H1 (cell line): ENCODE results near the gene RABGAP1. TPM values are rescaled to one million over a fixed set of nuclear protein-coding genes. Genes with fewer than 3 reads are reported as not detected.

Experiments used
- CTCF ChIA-PET: fragments of 300-600 bp; sonication (Branson Sonifier 250); formaldehyde crosslinking; loops from one replicate; lab custom pipeline; 2021; ENCODE audit not compliant: partially characterized antibody; lab: Charles Lee
- POLR2A ChIA-PET: fragments of 300-600 bp; sonication (Branson Sonifier 250); formaldehyde crosslinking; loops from one replicate; lab custom pipeline; 2021; ENCODE audit warnings: inconsistent platforms; ENCODE audit not compliant: partially characterized antibody; lab: Charles Lee
- DNase-seq, 2 experiments: peaks; one replicate each; pipeline versions ENCODE4 v3.0.0 to v3.0.0-alpha.2; 2010 to 2022; ENCODE audit warnings: low spot score in 2 of 2, low read depth in 1 of 2, mixed read lengths in 1 of 2
- FAIRE-seq: peaks from 2 replicates; lab custom pipeline; 2011; peaks lifted over from hg19 to GRCh38; lab: Jason Lieb, UNC
- H2AFZ ChIP-seq: 2 replicates; pipeline ENCODE4 v1.8.1; 2012; ENCODE audit warnings: low read length, inconsistent platforms
- H2AK5ac ChIP-seq: 2 replicates; pipeline ENCODE4 v1.6.1; 2013; ENCODE audit warnings: low read depth, low read length
- H2BK120ac ChIP-seq: replicated peaks from 2 replicates; pipeline ENCODE3; 2013; ENCODE audit warnings: low read depth, low read length, inconsistent platforms
- H2BK12ac ChIP-seq: 2 replicates; pipeline ENCODE4 v1.6.1; 2013; ENCODE audit warnings: low read depth, low read length
- H2BK15ac ChIP-seq: 2 replicates; pipeline ENCODE4 v1.6.1; 2013; ENCODE audit warnings: low read length
- H2BK20ac ChIP-seq: 2 replicates; pipeline ENCODE4 v1.6.1; 2013; ENCODE audit warnings: low read length
- H2BK5ac ChIP-seq: 2 replicates; pipeline ENCODE4 v1.6.1; 2013; ENCODE audit warnings: low read depth, low read length
- H3K14ac ChIP-seq: 2 replicates; pipeline ENCODE4 v1.6.1; 2013; ENCODE audit warnings: inconsistent platforms; ENCODE audit not compliant: insufficient read length
- H3K18ac ChIP-seq: 2 replicates; pipeline ENCODE4 v1.6.1; 2013; ENCODE audit warnings: low read length; ENCODE audit errors: extremely low read depth
- H3K23ac ChIP-seq: 2 replicates; pipeline ENCODE4 v1.6.1; 2013; ENCODE audit warnings: inconsistent platforms; ENCODE audit not compliant: insufficient read length
- H3K23me2 ChIP-seq: 2 replicates; pipeline ENCODE4 v1.6.1; 2013; ENCODE audit warnings: low read depth, low read length
- H3K27ac ChIP-seq: 2 replicates; pipeline ENCODE4 v1.6.1; 2011; ENCODE audit warnings: low read depth, low read length, inconsistent platforms
- H3K27me3 ChIP-seq, 4 experiments: replicated peaks in 1 of 4; 1 replicate in 1 of 4; 2 replicates in 3 of 4; pipeline versions ENCODE4 v1.6.1 to v1.8.1; 2011 to 2013; ENCODE audit warnings: low read length in 3 of 4, mild to moderate bottlenecking in 3 of 4, inconsistent platforms in 2 of 4, mixed read lengths in 2 of 4, moderate library complexity in 1 of 4; ENCODE audit not compliant: control insufficient read depth in 3 of 4, insufficient read depth in 3 of 4; ENCODE audit errors: extremely low read depth in 1 of 4
- H3K36me3 ChIP-seq, 4 experiments: 2 replicates each; pipeline versions ENCODE4 v1.6.1 to v1.8.1; 2011 to 2013; ENCODE audit warnings: mild to moderate bottlenecking in 4 of 4, low read length in 3 of 4, moderate library complexity in 2 of 4, control low read depth in 1 of 4, inconsistent platforms in 1 of 4; ENCODE audit not compliant: insufficient read depth in 4 of 4, control insufficient read depth in 2 of 4
- H3K4ac ChIP-seq: replicated peaks from 2 replicates; pipeline ENCODE3; 2013; ENCODE audit warnings: low read length, low read depth, mixed read lengths, inconsistent platforms; ENCODE audit not compliant: insufficient read length
- H3K4me1 ChIP-seq, 4 experiments: replicated peaks in 1 of 4; 1 replicate in 1 of 4; 2 replicates in 3 of 4; pipeline versions ENCODE4 v1.6.1 to v1.8.1; 2011 to 2013; ENCODE audit warnings: low read length in 3 of 4, inconsistent platforms in 2 of 4, mixed read lengths in 1 of 4; ENCODE audit not compliant: insufficient read depth in 4 of 4, control insufficient read depth in 3 of 4
- H3K4me2 ChIP-seq, 2 experiments: 2 replicates each; pipeline versions ENCODE4 v1.6.1 to v1.8.1; 2011 to 2013; ENCODE audit warnings: low read depth in 2 of 2, low read length in 2 of 2, control low read depth in 1 of 2, inconsistent platforms in 1 of 2, mild to moderate bottlenecking in 1 of 2; ENCODE audit not compliant: insufficient read depth in 1 of 2
- H3K4me3 ChIP-seq, 4 experiments: fragments of 200-600, 300-600 bp in 1 of 4; sonication (generic), shearing (Covaris generic), sonication (Bioruptor Twin) in 1 of 4; 2 replicates each; pipeline versions ENCODE4 v1.5.1 to v1.8.1; 2011 to 2016; ENCODE audit warnings: low read length in 4 of 4, low read depth in 3 of 4, control low read depth in 2 of 4, inconsistent platforms in 2 of 4, mild to moderate bottlenecking in 2 of 4, mixed read lengths in 1 of 4, moderate library complexity in 1 of 4; ENCODE audit not compliant: insufficient read depth in 2 of 4; ENCODE audit errors: extremely low read depth in 1 of 4
- H3K56ac ChIP-seq: replicated peaks from 2 replicates; pipeline ENCODE3; 2013; ENCODE audit warnings: low read depth, mild to moderate bottlenecking, mixed read lengths, low read length, inconsistent platforms; ENCODE audit not compliant: insufficient read length
- H3K79me1 ChIP-seq: 2 replicates; pipeline ENCODE4 v1.6.1; 2013; ENCODE audit warnings: low read depth, low read length, control low read depth
- H3K79me2 ChIP-seq, 2 experiments: 2 replicates each; pipeline versions ENCODE4 v1.6.1 to v1.8.1; 2012 to 2013; ENCODE audit warnings: low read length in 2 of 2, mild to moderate bottlenecking in 2 of 2, inconsistent platforms in 1 of 2; ENCODE audit not compliant: insufficient read depth in 2 of 2, control insufficient read depth in 1 of 2
- H3K9ac ChIP-seq, 4 experiments: replicated peaks in 1 of 4; 1 replicate in 1 of 4; 2 replicates in 3 of 4; pipeline versions ENCODE4 v1.6.1 to v1.8.1; 2011 to 2013; ENCODE audit warnings: low read depth in 3 of 4, low read length in 3 of 4, control low read depth in 2 of 4, mild to moderate bottlenecking in 2 of 4, moderate library complexity in 2 of 4, inconsistent platforms in 1 of 4; ENCODE audit errors: extremely low read depth in 1 of 4
- H3K9me3 ChIP-seq, 2 experiments: 2 replicates each; pipeline versions ENCODE4 v1.6.1 to v1.8.1; 2012 to 2013; ENCODE audit warnings: mild to moderate bottlenecking in 2 of 2, moderate library complexity in 2 of 2, control low read depth in 1 of 2, inconsistent platforms in 1 of 2, low read depth in 1 of 2, low read length in 1 of 2, mixed read lengths in 1 of 2; ENCODE audit not compliant: insufficient read depth in 2 of 2
- H4K20me1 ChIP-seq, 2 experiments: replicated peaks in 1 of 2; 2 replicates each; pipeline versions ENCODE3 to v1.8.1; 2011 to 2013; ENCODE audit warnings: inconsistent platforms in 2 of 2, low read length in 2 of 2, mild to moderate bottlenecking in 1 of 2; ENCODE audit not compliant: insufficient read depth in 2 of 2, control insufficient read depth in 1 of 2
- H4K5ac ChIP-seq: 2 replicates; pipeline ENCODE4 v1.6.1; 2013; ENCODE audit warnings: low read length, low read depth, mixed read lengths, inconsistent platforms; ENCODE audit not compliant: insufficient read length
- H4K8ac ChIP-seq: 2 replicates; pipeline ENCODE4 v1.8.0; 2013; ENCODE audit warnings: mild to moderate bottlenecking, moderate library complexity, low read length, inconsistent platforms; ENCODE audit not compliant: insufficient read depth; ENCODE audit errors: extremely low read depth
- H4K91ac ChIP-seq: replicated peaks from 2 replicates; pipeline ENCODE3; 2013; ENCODE audit warnings: low read length, mixed read lengths, inconsistent platforms; ENCODE audit not compliant: insufficient read length
- BACH1 ChIP-seq: IDR thresholded peaks from 2 replicates; pipeline ENCODE4 v1.6.1; 2012; ENCODE audit warnings: low read length, improper control_type of control experiment
- BCL11A ChIP-seq, 2 experiments: IDR thresholded peaks; one replicate each; pipeline ENCODE4 v1.6.1; 2011; ENCODE audit warnings: low read depth in 2 of 2, low read length in 2 of 2, mild to moderate bottlenecking in 2 of 2
- CREB1 ChIP-seq: IDR thresholded peaks from 2 replicates; pipeline ENCODE4 v1.6.1; 2012; ENCODE audit warnings: inconsistent platforms
- E2F6 ChIP-seq: IDR thresholded peaks from 2 replicates; pipeline ENCODE4 v1.6.1; 2012; ENCODE audit warnings: inconsistent platforms
- EGR1 ChIP-seq: IDR thresholded peaks from 2 replicates; pipeline ENCODE4 v1.6.1; 2011; ENCODE audit warnings: low read depth, low read length, borderline replicate concordance
- HDAC6 ChIP-seq: IDR thresholded peaks from one replicate; pipeline ENCODE4 v1.7.1; 2012; ENCODE audit warnings: low read depth, mild to moderate bottlenecking, inconsistent platforms, low read length, moderate library complexity
- JUN ChIP-seq: IDR thresholded peaks from 2 replicates; pipeline ENCODE4 v1.6.1; 2011; ENCODE audit warnings: low read depth, mild to moderate bottlenecking, improper control_type of control experiment, low read length
- KDM5A ChIP-seq: fragments of 200-600 bp; IDR thresholded peaks from 2 replicates; pipeline ENCODE4 v1.7.1; 2012; ENCODE audit warnings: mild to moderate bottlenecking, low read length, inconsistent platforms, mixed read lengths
- POLR2A ChIP-seq, 2 experiments: IDR thresholded peaks; 1 replicate in 1 of 2; 2 replicates in 1 of 2; pipeline ENCODE4 v1.6.1; 2011; ENCODE audit warnings: low read depth in 2 of 2, low read length in 2 of 2, mild to moderate bottlenecking in 2 of 2; ENCODE audit errors: control extremely low read depth in 1 of 2
- RBBP5 ChIP-seq: IDR thresholded peaks from 2 replicates; pipeline ENCODE4 v1.7.1; 2012; ENCODE audit warnings: low read depth, mild to moderate bottlenecking, inconsistent platforms, low read length, moderate library complexity, borderline replicate concordance
- RFX5 ChIP-seq: IDR thresholded peaks from 2 replicates; pipeline ENCODE4 v1.6.1; 2011; ENCODE audit warnings: low read depth, low read length, improper control_type of control experiment, borderline replicate concordance
- SP1 ChIP-seq: IDR thresholded peaks from 2 replicates; pipeline ENCODE4 v1.6.1; 2011; ENCODE audit warnings: low read depth, low read length
- SP4 ChIP-seq: IDR thresholded peaks from 2 replicates; pipeline ENCODE4 v1.6.1; 2012; ENCODE audit warnings: low read length, inconsistent platforms
- TAF7 ChIP-seq: optimal IDR thresholded peaks from 2 replicates; pipeline ENCODE3; 2011; ENCODE audit warnings: low read depth, mild to moderate bottlenecking, inconsistent platforms, low read length, moderate library complexity, borderline replicate concordance
- ZNF274 ChIP-seq: IDR thresholded peaks from 2 replicates; pipeline ENCODE4 v1.7.0; 2012; ENCODE audit warnings: low read length, borderline replicate concordance; ENCODE audit errors: extremely low read depth
- WGBS, 2 experiments: shearing (Covaris generic) in 1 of 2; methylation state at CpG; one replicate each; pipeline versions ENCODE4 v1.1.6 to v1.1.7; 2013 to 2015; ENCODE audit warnings: low lambda C conversion rate in 2 of 2, mixed read lengths in 2 of 2, inconsistent platforms in 1 of 2, low coverage in 1 of 2, missing lambda C conversion rate in 1 of 2; ENCODE audit not compliant: insufficient replicate concordance in 2 of 2, insufficient coverage in 1 of 2, insufficient read length in 1 of 2; ENCODE audit errors: extremely low coverage in 1 of 2, missing lambda C conversion rate in 1 of 2; 5-methylcytosine and 5-hydroxymethylcytosine counted together
- polyA plus RNA-seq, 7 experiments: library from polyadenylated mRNA; depleted of rRNA in 3 of 7; stranded (reverse) in 5 of 7; unstranded in 2 of 7; fragments of >200 nt in 5 of 7; fragments of 200-250 nt in 2 of 7; gene quantifications; 1 replicate in 5 of 7; 2 replicates in 1 of 7; 4 replicates in 1 of 7; pipeline versions ENCODE4 v1.2.1 to v1.2.3, GENCODE V29; 2011 to 2013; ENCODE audit warnings: missing spikeins in 2 of 7, mixed read lengths in 2 of 7
- total RNA-seq: library from RNA; stranded (reverse); fragmentation: NEBNext Ultra II Directional; extraction: Animal tissue kit (Norgen Biotek cat#: 25700); gene quantifications from 2 replicates; pipeline ENCODE4 v1.2.1, GENCODE V29; 2021

The RABGAP1 gene
- total and polyA plus RNA-seq, 2 of the 8 experiments (the other 6 are each of a cell fraction or from before 2014, with no cell fraction given): 15.7 to 38.3 TPM

- H2BK120ac ChIP-seq: no peak overlapping the region
- peaks cover 0 to 4% (median 0%) of the 10 kb centered on the region in 4 experiments; a peak in 1 of 7 replicates for H3K4me1 ChIP-seq
- H4K91ac ChIP-seq: no peak overlapping the region
- FAIRE-seq (no peak), DNase-seq (no peak)
- H3K27ac ChIP-seq: no peak overlapping the region
- no peak overlapping the region for H2AFZ ChIP-seq
- H3K27me3 ChIP-seq: no peaks in the 10 kb centered on the region
- H3K79me2 ChIP-seq: no peaks in the 10 kb centered on the region
- no peak overlapping the region for H2BK15ac ChIP-seq
- H4K8ac ChIP-seq: no peak overlapping the region
- no peak overlapping the region for H3K4me3 ChIP-seq
- no peak overlapping the region for H3K14ac ChIP-seq
- no peak overlapping the region for H2BK5ac ChIP-seq
- H3K23ac ChIP-seq: no peak overlapping the region
- H3K79me1 ChIP-seq: no peaks in the 10 kb centered on the region; the same call in 1 of the 2 replicates
- ChIA-PET POLR2A (interaction anchor here (0.9 to 1.3 kb wide), 2 partner anchors 11 to 41 kb away, joined by 3 read pairs; no protein-coding TSS in a partner anchor), CTCF (interaction anchor here (0.8 kb wide), 1 partner anchor 42 kb away, joined by 3 read pairs; no protein-coding TSS in a partner anchor)
- TF ChIP-seq E2F6 (no peak), RBBP5 (no peak), BCL11A (IDR thresholded peaks at IDR 0.05; ENCODE audit: low read depth in 2 of 2, low read length in 2 of 2) (no peak), CREB1 (no peak), JUN (no peak), EGR1 (no peak), RFX5 (no peak), BACH1 (no peak), SP4 (no peak), KDM5A (no peak), TAF7 (no peak), HDAC6 (no peak), ZNF274 (no peak), POLR2A (IDR thresholded peaks at IDR 0.05; ENCODE audit: control extremely low read depth in 1 of 2, low read depth in 2 of 2, low read length in 2 of 2) (no peak), SP1 (no peak)
- no peak overlapping the region for H2AK5ac ChIP-seq
- peaks cover 0 to 6% (median 4%) of the 10 kb centered on the region in 4 experiments; a peak in 5 of 8 replicates for H3K36me3 ChIP-seq
- H3K9me3 ChIP-seq: no peaks in the 10 kb centered on the region
- no peaks in the 10 kb centered on the region for H3K23me2 ChIP-seq
- H2BK20ac ChIP-seq: no peak overlapping the region
- no peak overlapping the region for H3K4me2 ChIP-seq
- peaks cover 0 to 2% of the 10 kb centered on the region in 2 experiments for H4K20me1 ChIP-seq
- H3K56ac ChIP-seq: no peak overlapping the region
- no peak overlapping the region for H3K4ac ChIP-seq
- no peak overlapping the region for H2BK12ac ChIP-seq
- H3K9ac ChIP-seq: no peak overlapping the region
- no peak overlapping the region for H4K5ac ChIP-seq
- H3K18ac ChIP-seq: no peak overlapping the region
- 92% methylated on average over 1 of the region's 1 CpG; no CpG with 5 or more reads in 1 of the 2 experiments for WGBS, 2 experiments
These were observed 91.1 kb downstream of the RABGAP1 start for GRCh38 chr9:123031963-123032362.
